GM12873 (cell line): ENCODE measurements around the gene CHIC1.

Source experiments
- TF ChIP-seq, protein P1 (sequence below): IDR thresholded peaks from 2 replicates; pipeline ENCODE4 v1.5.1; 2012; ENCODE audit warnings: low read depth, mild to moderate bottlenecking, moderate library complexity, low read length, control low read depth; ENCODE audit not compliant: insufficient read depth; ENCODE audit errors: missing control alignments

CHIC1 gene

DNA sequence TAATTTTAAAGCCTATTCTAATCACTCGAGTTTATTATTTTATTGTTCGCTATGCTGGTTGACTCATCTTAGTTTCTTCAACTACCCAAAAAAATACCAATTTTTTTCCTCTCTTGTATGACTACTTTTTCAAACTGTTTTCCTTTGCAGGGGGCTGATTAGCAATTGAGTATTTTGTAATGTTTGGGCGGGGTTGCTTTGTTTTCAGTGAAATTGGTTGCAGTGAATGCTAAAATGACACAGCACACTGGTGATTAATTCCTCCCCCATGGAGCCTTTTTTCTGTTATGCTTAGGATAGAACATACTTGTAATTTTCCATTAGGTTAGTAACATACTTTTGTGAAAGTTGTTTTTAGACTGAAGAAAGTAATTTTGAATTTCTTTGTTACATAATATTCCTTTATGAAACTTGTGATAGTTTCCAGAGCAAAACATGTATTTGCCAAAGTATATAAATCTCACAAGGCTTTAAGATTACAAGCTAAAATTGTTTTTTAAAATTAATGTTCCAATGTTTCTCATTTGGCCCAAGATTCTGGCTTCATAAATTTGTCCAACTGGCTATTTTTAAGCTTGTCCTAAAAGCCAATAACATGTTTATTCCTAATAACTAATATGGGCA is 120.4 kb downstream of the CHIC1 start:
- TF ChIP-seq, protein P1, sequence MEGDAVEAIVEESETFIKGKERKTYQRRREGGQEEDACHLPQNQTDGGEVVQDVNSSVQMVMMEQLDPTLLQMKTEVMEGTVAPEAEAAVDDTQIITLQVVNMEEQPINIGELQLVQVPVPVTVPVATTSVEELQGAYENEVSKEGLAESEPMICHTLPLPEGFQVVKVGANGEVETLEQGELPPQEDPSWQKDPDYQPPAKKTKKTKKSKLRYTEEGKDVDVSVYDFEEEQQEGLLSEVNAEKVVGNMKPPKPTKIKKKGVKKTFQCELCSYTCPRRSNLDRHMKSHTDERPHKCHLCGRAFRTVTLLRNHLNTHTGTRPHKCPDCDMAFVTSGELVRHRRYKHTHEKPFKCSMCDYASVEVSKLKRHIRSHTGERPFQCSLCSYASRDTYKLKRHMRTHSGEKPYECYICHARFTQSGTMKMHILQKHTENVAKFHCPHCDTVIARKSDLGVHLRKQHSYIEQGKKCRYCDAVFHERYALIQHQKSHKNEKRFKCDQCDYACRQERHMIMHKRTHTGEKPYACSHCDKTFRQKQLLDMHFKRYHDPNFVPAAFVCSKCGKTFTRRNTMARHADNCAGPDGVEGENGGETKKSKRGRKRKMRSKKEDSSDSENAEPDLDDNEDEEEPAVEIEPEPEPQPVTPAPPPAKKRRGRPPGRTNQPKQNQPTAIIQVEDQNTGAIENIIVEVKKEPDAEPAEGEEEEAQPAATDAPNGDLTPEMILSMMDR = no peak

DNA sequence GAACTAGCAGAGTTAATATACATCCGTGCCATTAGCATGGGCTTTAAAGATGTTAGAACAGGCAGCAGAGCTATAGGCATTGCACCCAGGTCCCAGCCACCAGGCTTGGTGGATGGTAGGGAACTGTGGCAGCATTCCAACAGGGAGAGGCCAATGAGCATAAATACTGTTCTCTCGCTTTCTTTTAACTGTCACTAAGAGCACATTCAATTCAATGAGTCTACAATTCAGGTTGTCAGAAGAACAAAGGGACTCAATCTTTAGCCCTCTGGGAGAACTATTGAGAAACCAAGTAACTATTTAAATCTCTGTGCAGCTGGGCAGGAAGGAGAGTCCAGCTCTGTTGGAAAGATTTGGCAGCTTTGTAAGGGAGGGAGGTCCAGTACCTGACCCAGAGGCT is 165.6 kb downstream of the CHIC1 start:
- TF ChIP-seq, protein P1 = no peak
